CD4-positive, CD25-positive, alpha-beta regulatory T cell (primary cell): Measurements from ENCODE around the gene BUB1B. TPM values are rescaled to one million over a fixed set of nuclear protein-coding genes. Genes with fewer than 3 reads are reported as not detected.

Experiments
- ATAC-seq, 2 donors: fragments of 150-1000 bp; cut with Tn5 transposase; one replicate each; pipeline ENCODE4 v1.10.0; 2021; ENCODE audit warnings: low read depth in 2 of 2, moderate number of reproducible peaks in 2 of 2, moderate library complexity in 1 of 2
- DNase-seq, 3 donors: peaks; one replicate each; pipeline versions ENCODE4 v3.0.0 to v3.0.0-alpha.2; 2012 to 2022; ENCODE audit warnings: mixed read lengths in 1 of 3
- H3K27ac ChIP-seq: one replicate; pipeline ENCODE4 v1.7.0; 2013; ENCODE audit warnings: mild to moderate bottlenecking, low read length; ENCODE audit not compliant: insufficient read depth, poor library complexity, severe bottlenecking
- H3K27me3 ChIP-seq: one replicate; pipeline ENCODE4 v1.7.0; 2013; ENCODE audit warnings: low read length; ENCODE audit not compliant: control insufficient read depth, insufficient read depth
- H3K36me3 ChIP-seq: one replicate; pipeline ENCODE4 v1.7.0; 2013; ENCODE audit warnings: mild to moderate bottlenecking, low read length, moderate library complexity; ENCODE audit not compliant: control insufficient read depth, insufficient read depth
- H3K4me1 ChIP-seq: 2 replicates; pipeline ENCODE4 v1.7.0; 2013; ENCODE audit warnings: mild to moderate bottlenecking, low read length; ENCODE audit not compliant: insufficient read depth, control insufficient read depth, poor library complexity, severe bottlenecking
- H3K4me3 ChIP-seq: one replicate; pipeline ENCODE4 v1.7.0; 2013; ENCODE audit warnings: low read depth, mild to moderate bottlenecking, low read length, moderate library complexity
- H3K9me3 ChIP-seq, 2 experiments: 1 replicate in 1 of 2; 2 replicates in 1 of 2; pipeline ENCODE4 v1.7.0; 2013; ENCODE audit warnings: low read length in 2 of 2, mild to moderate bottlenecking in 1 of 2, moderate library complexity in 1 of 2; ENCODE audit not compliant: control insufficient read depth in 2 of 2
- H3K27ac Mint-ChIP-seq, 3 donors: one replicate each; pipeline ENCODE4 v1.8.0; 2020 to 2022; ENCODE audit warnings: mild to moderate bottlenecking in 3 of 3, mixed read lengths in 3 of 3, moderate library complexity in 2 of 3
- H3K27me3 Mint-ChIP-seq: one replicate; pipeline ENCODE4 v1.8.0; 2022; ENCODE audit warnings: mild to moderate bottlenecking, mixed read lengths
- H3K36me3 Mint-ChIP-seq: one replicate; pipeline ENCODE4 v1.8.0; 2020; ENCODE audit warnings: mixed read lengths
- H3K4me1 Mint-ChIP-seq, 4 donors: one replicate each; pipeline ENCODE4 v1.8.0; 2020 to 2022; ENCODE audit warnings: mixed read lengths in 4 of 4, mild to moderate bottlenecking in 1 of 4
- H3K4me3 Mint-ChIP-seq, 4 donors: one replicate each; pipeline ENCODE4 v1.8.0; 2020 to 2022; ENCODE audit warnings: mild to moderate bottlenecking in 4 of 4, mixed read lengths in 4 of 4, moderate library complexity in 3 of 4
- H3K9me3 Mint-ChIP-seq, 7 donors: one replicate each; pipeline ENCODE4 v1.8.0; 2020 to 2022; ENCODE audit warnings: mixed read lengths in 7 of 7, mild to moderate bottlenecking in 3 of 7, moderate library complexity in 2 of 7
- polyA plus RNA-seq, 4 donors: library from polyadenylated mRNA; unstranded; fragments of 300-500 nt; fragmentation: Illumina TruSeq; gene quantifications; one replicate each; pipeline ENCODE4 v1.2.3, GENCODE V29; 2021
- total RNA-seq: library from RNA; stranded (reverse); gene quantifications from one replicate; pipeline ENCODE4 v1.2.3, GENCODE V29; 2022

BUB1B gene
- total and polyA plus RNA-seq, 5 donors from 2014 or later, result 0.37 to 4.8 (median 1.5) TPM; not detected in 1

DNA sequence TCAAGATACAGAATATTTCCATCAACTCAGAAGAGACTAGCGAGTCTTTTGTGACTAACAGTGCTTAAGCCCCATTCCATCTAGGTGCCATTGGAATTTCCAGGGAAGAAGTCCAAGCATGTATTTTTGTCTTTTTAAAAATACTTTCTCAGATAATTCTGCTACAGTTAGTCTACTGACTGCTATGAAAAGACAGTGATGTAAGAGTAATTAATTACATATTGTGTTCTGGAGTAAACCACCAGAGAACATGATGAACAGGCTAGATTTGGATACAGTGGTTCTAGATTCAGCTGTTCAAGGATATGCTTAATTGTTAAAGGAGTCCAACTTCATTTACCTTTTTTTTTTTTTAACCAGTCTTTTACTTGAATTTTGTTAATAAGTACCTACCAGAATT, 43.2 kb downstream of the BUB1B start:
- no peaks in the 10 kb centered on the region for H3K27me3 Mint-ChIP-seq
- H3K27ac Mint-ChIP-seq, result no peak overlapping the region
- no peaks in the 10 kb centered on the region for H3K36me3 Mint-ChIP-seq
- H3K9me3 Mint-ChIP-seq, result no peaks in the 10 kb centered on the region
- ATAC-seq (no peak), DNase-seq (no peak)
- Histone ChIP-seq H3K4me1 (no peaks in the 10 kb centered on the region), H3K27me3 (no peaks in the 10 kb centered on the region), H3K4me3 (no peak overlapping the region), H3K36me3 (no peaks in the 10 kb centered on the region), H3K9me3 (no peaks in the 10 kb centered on the region), H3K27ac (no peak overlapping the region)
- H3K4me1 Mint-ChIP-seq, result peaks cover 0 to 5% (median 0%) of the 10 kb centered on the region in 4 donors
- H3K4me3 Mint-ChIP-seq, result no peak overlapping the region

GRCh38 chr15:40217166-40217824, 56.4 kb downstream of the BUB1B start:
- H3K27ac Mint-ChIP-seq, result peak overlapping the region in 1 of 3 donors; percentile 55

GRCh38 chr15:40219801-40220200, 58.9 kb downstream of the BUB1B start:
- Histone ChIP-seq H3K9me3 (no peaks in the 10 kb centered on the region), H3K36me3 (no peaks in the 10 kb centered on the region), H3K27ac (no peak overlapping the region), H3K4me3 (no peak overlapping the region), H3K4me1 (no peaks in the 10 kb centered on the region), H3K27me3 (no peaks in the 10 kb centered on the region)
- Mint-ChIP-seq H3K36me3 (no peaks in the 10 kb centered on the region), H3K9me3 (peaks cover 0 to 1% (median 0%) of the 10 kb centered on the region in 7 donors), H3K27ac (peak overlapping the region in 1 of 3 donors; percentile 18), H3K4me3 (no peak overlapping the region), H3K27me3 (no peaks in the 10 kb centered on the region), H3K4me1 (peaks cover 0 to 7% (median 0%) of the 10 kb centered on the region in 4 donors)
- no peak for ATAC-seq
- DNase-seq, result no peak

More at GRCh38 chr15:40217166-40217824, 56.4 kb downstream of the BUB1B start:
- Histone ChIP-seq H3K27ac (no peak overlapping the region), H3K4me1 (no peaks in the 10 kb centered on the region), H3K36me3 (no peaks in the 10 kb centered on the region), H3K4me3 (no peak overlapping the region), H3K27me3 (no peaks in the 10 kb centered on the region), H3K9me3 (no peaks in the 10 kb centered on the region)
- Mint-ChIP-seq H3K4me1 (peaks cover 0 to 6% (median 0%) of the 10 kb centered on the region in 4 donors), H3K27me3 (no peaks in the 10 kb centered on the region), H3K36me3 (no peaks in the 10 kb centered on the region), H3K9me3 (peaks cover 0 to 1% (median 0%) of the 10 kb centered on the region in 7 donors), H3K4me3 (no peak overlapping the region)
- ATAC-seq (peak; percentile 89 to 91), DNase-seq (peak; percentile 19 to 77 (median 70))

DNA sequence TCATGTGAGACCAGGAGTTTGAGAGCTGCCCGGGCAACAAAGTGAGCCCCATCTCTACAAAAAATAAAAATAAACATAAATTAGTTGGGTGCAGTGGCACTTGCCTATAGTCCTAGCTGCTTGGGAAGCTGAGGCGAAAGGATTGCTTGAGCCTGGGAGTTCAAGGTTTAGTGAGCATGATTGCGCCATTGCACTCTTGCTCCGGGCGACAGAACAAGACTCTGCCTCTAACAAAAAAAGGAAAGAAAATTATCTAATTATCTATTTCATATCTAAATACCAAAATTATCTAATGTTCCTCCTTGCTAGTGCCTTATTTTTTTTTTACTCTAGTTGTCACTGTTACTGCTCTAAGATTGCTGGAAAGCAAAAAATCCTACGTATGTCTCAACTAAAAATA, 61.3 kb downstream of the BUB1B start:
- no peak overlapping the region for H3K4me3 Mint-ChIP-seq
- DNase-seq, result no peak
- no peaks in the 10 kb centered on the region for H3K27me3 Mint-ChIP-seq
- ATAC-seq, result no peak
- peaks cover 0 to 1% (median 0%) of the 10 kb centered on the region in 7 donors for H3K9me3 Mint-ChIP-seq
- Histone ChIP-seq H3K4me3 (no peak overlapping the region), H3K9me3 (no peaks in the 10 kb centered on the region), H3K36me3 (no peaks in the 10 kb centered on the region), H3K27ac (no peak overlapping the region), H3K27me3 (no peaks in the 10 kb centered on the region), H3K4me1 (peaks cover 3% of the 10 kb centered on the region)
- H3K27ac Mint-ChIP-seq, result no peak overlapping the region
- H3K4me1 Mint-ChIP-seq, result peaks cover 3 to 19% (median 8%) of the 10 kb centered on the region in 4 donors
- H3K36me3 Mint-ChIP-seq, result no peaks in the 10 kb centered on the region

GRCh38 chr15:40226736-40227135, 65.9 kb downstream of the BUB1B start:
- H3K27me3 Mint-ChIP-seq, result no peaks in the 10 kb centered on the region
- no peak overlapping the region for H3K27ac Mint-ChIP-seq
- H3K36me3 Mint-ChIP-seq, result no peaks in the 10 kb centered on the region
- DNase-seq (peak in 1 of 3 donors; percentile 31), ATAC-seq (no peak)
- H3K36me3 ChIP-seq, result no peaks in the 10 kb centered on the region
- peaks cover 0 to under 1% (median 0%) of the 10 kb centered on the region in 7 donors for H3K9me3 Mint-ChIP-seq
- no peak overlapping the region for H3K27ac ChIP-seq
- peaks cover 3% of the 10 kb centered on the region for H3K4me1 ChIP-seq
- no peak overlapping the region for H3K4me3 Mint-ChIP-seq
- no peaks in the 10 kb centered on the region for H3K27me3 ChIP-seq
- H3K4me1 Mint-ChIP-seq, result peaks cover 3 to 18% (median 11%) of the 10 kb centered on the region in 4 donors
- H3K4me3 ChIP-seq, result peak overlapping the region; percentile 38
- no peaks in the 10 kb centered on the region for H3K9me3 ChIP-seq

GRCh38 chr15:40229316-40229715, 68.4 kb downstream of the BUB1B start:
- ATAC-seq (no peak), DNase-seq (no peak)
- no peak overlapping the region for H3K4me3 ChIP-seq
- no peaks in the 10 kb centered on the region for H3K36me3 Mint-ChIP-seq
- no peaks in the 10 kb centered on the region for H3K36me3 ChIP-seq
- no peak overlapping the region for H3K4me3 Mint-ChIP-seq
- peaks cover 3% of the 10 kb centered on the region for H3K4me1 ChIP-seq
- H3K4me1 Mint-ChIP-seq, result peaks cover 3 to 18% (median 11%) of the 10 kb centered on the region in 4 donors
- no peaks in the 10 kb centered on the region for H3K9me3 Mint-ChIP-seq
- peak overlapping the region in 1 of 3 donors; percentile 32 for H3K27ac Mint-ChIP-seq
- H3K27me3 Mint-ChIP-seq, result no peaks in the 10 kb centered on the region
- H3K27me3 ChIP-seq, result no peaks in the 10 kb centered on the region
- no peaks in the 10 kb centered on the region for H3K9me3 ChIP-seq
- H3K27ac ChIP-seq, result no peak overlapping the region

DNA sequence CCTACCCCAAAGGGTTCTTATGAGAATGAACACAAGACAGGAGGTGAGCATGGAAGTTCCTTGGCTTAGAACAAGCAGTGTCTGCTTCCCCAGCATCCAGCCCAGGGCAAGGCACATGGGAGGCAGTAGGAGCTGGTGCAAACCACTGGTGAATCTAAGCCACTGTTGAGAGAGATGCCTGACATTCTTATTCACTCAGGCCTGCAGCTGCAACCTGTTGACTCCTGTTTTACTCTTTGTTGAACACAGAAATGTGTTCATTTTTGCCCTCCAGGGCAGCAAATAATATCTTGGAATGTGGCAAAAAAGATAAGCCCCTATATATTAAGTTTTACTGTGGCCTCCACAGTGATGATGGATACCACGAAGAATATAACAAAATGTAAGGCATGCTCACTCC, 69.1 kb downstream of the BUB1B start:
- no peak for ATAC-seq
- Mint-ChIP-seq H3K9me3 (no peaks in the 10 kb centered on the region), H3K4me3 (peak overlapping the region in 1 of 4 donors; percentile 43), H3K27me3 (no peaks in the 10 kb centered on the region), H3K4me1 (peaks cover 3 to 16% (median 10%) of the 10 kb centered on the region in 4 donors), H3K36me3 (no peaks in the 10 kb centered on the region), H3K27ac (peak overlapping the region in 1 of 3 donors; percentile 32)
- peaks cover 3% of the 10 kb centered on the region for H3K4me1 ChIP-seq
- H3K27me3 ChIP-seq, result no peaks in the 10 kb centered on the region
- DNase-seq, result no peak
- no peak overlapping the region for H3K27ac ChIP-seq
- H3K4me3 ChIP-seq, result no peak overlapping the region
- no peaks in the 10 kb centered on the region for H3K9me3 ChIP-seq
- H3K36me3 ChIP-seq, result no peaks in the 10 kb centered on the region

DNA sequence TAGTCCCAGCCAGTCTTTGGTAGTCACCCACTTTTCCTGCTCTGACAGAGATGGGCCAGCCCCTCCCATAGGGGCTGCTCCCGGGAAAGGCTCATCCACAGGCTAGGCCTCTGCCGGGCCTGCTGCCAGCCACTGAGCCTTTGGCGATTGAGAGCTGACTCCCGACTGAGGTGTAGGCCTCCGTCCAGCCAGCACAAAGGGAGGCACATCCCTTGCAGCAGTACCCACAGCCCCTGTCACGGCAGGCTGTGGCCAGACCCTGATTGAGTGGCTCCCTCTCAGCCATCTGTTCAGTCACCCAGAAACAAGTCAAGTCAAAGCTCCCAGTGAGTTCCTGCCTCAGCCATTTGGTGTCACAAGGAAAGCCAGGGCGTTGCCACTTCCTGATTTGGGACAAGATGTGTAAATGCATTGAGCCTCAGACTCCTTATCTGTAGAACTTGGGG, 71.8 kb downstream of the BUB1B start:
- Mint-ChIP-seq H3K4me3 (no peak overlapping the region), H3K9me3 (no peaks in the 10 kb centered on the region), H3K27ac (no peak overlapping the region), H3K4me1 (no peaks in the 10 kb centered on the region), H3K36me3 (no peaks in the 10 kb centered on the region), H3K27me3 (peaks cover under 1% of the 10 kb centered on the region)
- Histone ChIP-seq H3K4me3 (no peak overlapping the region), H3K36me3 (no peaks in the 10 kb centered on the region), H3K9me3 (no peaks in the 10 kb centered on the region), H3K27me3 (no peaks in the 10 kb centered on the region), H3K27ac (no peak overlapping the region), H3K4me1 (no peaks in the 10 kb centered on the region)
- DNase-seq (no peak), ATAC-seq (no peak)
